GM21447 (cell line): Measurements from ENCODE around the gene DCC.

ENCODE experiments used
- ATAC-seq: cut with Tn5 transposase; IDR thresholded peaks from one replicate; pipeline ENCODE4 v1.9.1; 2021; ENCODE audit not compliant: unreplicated experiment

Gene DCC

DNA sequence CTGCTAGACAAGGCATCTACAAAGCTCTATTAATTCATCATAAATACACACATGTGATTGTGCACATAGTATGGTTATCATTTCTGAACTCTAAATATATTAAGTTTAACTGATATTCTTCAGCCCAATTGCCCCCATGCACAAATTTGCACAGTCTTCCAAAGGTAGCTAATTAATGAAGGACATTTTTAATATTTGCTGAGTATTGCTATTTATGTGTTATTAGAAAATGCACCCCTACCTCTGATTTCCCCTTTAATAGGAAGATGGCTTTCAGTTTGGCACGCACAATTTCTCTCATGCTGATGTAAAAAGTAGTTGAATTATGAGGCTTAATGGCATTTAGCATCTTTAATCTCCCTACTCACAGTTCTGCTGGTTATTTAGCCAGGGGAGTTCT lies 242.1 kb downstream of the DCC start:
- ATAC-seq = no peak

DNA sequence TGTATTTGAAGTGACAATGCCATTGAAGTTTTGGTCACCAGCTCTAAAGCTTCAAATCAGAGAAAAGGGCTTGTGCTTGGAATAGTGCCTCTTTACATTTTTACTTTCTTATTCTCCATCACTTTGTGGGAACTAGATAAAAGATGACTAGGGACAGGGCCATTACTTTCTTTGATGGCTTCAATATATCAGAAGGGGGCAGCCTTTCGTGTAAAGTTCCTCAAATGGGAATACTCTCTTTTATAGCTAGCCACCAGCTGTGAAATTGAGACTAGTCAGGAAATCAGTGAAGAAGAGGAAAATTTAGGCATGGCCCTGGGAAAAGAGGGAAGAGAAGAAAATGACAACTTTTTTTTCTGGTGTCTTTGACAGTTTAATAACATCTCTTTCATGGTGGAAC lies 242.5 kb downstream of the DCC start:
- no peak for ATAC-seq

DNA sequence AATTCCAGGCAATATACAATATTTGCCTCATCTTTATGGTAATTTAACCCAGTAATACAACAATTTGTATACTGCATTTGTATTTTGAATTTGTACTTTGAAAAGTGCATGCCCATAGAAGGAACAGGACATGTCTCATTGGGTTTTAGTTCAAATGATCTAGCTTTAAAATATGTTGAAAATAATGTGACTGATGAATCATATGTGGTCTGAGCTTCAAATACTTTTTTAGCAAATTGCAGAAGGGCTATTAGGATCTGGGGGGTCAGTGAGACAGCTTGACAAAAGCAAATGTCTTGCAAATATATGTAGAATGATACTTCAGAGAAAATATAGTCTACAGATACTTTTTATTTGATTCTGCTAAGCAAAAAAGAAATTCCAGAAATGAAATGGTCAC lies 248.9 kb downstream of the DCC start:
- ATAC-seq = no peak

DNA sequence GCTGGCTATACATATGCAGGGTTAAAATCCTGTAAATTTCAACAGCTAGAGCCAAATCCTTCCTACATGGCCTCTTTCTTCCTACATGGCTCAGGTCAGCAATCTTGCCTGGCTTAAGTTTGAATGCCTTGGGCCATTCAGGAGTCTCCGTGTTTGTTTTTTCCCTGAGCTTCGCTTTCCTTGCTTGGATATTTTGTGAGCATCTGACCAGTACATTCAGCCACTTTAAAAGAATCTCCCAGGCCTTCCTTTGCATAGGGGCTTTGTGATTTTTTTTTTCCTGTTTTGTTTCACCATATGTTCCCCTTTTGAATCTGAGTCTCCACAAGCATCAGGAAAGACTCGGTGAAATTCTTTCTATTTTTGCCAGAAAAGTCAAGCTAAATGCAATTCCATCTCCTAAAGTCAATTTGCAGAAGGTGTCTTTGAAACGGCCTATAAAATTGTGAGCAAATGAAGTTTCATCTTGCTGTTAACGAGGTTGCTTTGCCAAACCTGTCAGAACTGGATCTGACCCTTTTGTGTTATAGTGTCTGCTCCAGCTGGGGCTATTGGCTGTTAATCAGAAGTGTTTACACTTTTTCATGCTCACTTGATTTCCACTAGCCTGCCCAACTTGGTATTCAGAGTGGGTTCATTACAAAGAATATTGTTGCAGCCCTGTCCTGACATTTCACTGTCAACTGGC lies 256.9 kb downstream of the DCC start:
- ATAC-seq = no peak

DNA sequence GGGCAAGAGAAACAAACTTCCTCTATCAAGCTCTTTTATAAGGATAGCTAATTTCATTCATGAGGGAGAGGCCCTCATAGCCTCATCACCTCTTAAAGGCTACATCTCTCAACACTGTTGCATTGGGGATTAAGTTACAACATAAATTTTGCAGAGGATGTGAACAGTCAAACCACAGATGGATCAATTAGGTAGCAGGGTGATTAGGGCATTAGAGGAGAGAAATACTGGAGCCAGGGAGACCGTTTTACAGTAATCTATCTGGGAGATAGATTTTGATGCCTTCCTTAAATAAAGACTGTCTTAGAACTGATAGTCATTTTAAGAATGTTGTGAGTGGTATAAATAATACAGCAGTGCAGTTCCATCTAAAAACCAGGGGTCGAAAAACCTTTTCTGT lies 258.9 kb downstream of the DCC start:
- no peak for ATAC-seq

DNA sequence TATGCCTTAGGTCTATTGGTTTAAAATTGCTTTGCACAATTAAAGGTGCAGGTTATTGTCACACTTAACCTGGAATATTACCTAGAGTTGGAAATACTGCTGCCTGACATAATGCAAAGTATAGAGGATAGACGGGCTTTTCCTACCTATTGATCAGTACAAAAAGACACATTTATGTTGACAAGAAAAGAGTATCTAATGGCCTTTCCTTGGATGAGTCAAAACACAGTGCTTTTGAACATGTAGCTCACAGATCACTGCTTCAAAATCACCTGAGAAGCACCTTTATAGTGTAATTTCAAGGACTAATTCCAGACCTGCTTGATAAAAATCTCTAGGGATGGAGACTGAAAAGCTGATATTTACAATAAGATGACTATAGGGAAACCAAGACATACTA lies 262.8 kb downstream of the DCC start:
- no peak for ATAC-seq

DNA sequence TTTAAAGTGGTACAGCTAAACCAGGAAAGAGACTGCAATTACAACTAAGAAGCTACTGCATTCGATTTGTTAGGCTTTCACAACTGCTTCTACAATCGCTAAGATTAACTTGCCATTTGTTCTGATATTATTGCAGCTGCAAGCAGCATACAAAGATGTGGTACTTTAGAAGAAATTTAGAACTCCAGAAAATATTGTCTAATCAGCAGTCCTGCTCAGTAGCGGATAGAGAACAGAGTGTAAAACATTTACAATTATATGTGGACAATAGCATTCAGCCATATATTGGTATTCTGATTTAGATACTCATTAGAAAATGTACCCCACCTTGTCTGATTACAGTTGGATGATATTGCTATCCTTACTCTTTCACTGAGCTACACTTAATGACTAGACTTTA lies 265.3 kb downstream of the DCC start:
- ATAC-seq = no peak

DNA sequence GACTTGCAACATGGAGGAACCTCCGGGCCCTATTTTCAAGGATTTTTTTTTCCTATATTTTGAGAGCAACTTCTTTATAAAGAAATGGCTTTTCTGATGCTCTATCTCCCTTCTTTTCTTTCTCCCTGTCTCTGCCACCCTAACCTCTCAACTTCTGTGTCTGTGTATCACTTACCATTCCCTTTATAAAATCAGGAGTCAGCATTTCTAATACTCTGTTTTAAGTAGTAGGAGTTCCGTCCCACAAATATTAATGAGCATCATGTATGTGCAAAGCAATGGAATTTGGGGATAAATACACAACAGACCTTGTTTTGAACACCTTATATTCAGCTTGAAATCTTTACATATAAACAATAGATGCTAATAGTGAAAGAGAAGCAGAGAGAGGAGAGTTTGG lies 268.0 kb downstream of the DCC start:
- no peak for ATAC-seq

DNA sequence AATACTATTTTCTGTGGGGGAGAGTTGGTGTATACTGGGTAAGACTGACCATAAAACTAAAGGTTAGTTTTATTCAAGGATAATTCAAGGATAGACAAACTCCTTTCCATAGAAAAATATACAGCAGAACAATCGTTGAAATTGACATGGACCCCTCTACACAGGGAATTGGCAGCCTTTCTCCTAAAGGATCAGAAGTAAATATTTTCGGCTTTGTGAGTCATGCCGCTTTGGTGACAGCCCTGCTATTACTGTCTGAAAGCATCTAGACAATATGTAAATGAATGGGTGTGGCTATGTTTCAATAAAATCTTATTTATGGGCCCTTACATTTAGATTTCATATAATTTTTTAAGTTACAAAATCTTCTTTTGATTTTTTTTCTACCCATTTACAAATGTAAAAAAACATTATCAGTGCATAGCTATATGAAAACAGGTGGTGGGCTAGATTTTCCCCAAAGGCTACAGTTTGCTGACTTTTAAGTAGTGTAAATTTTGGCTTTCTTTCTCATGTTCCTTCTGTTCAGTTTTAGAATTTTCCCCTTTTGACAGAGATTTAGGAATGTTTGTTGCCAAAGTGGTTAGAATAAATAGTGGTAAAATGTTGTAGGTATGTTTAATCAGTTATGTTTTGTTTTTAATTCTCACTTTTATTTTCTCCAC lies 270.6 kb downstream of the DCC start:
- no peak for ATAC-seq

DNA sequence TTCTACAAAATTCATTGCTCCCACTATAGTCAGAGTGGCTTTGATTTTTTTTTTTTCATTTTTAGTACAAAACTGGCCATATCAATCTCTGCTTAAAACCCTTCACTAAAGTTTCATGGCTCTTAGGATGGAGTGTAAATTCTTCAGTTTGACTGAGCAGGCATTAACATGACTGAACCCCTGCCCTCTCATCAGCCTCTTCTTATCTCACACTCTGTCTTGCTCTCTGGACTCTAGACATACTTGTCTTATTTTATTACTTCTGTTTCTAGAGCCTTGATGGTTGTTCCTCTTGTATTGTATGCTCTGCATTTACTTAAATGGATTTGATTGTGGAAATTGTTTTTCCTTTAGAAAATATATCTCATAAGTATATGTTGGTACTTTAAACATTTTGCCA lies 272.4 kb downstream of the DCC start:
- ATAC-seq = no peak

DNA sequence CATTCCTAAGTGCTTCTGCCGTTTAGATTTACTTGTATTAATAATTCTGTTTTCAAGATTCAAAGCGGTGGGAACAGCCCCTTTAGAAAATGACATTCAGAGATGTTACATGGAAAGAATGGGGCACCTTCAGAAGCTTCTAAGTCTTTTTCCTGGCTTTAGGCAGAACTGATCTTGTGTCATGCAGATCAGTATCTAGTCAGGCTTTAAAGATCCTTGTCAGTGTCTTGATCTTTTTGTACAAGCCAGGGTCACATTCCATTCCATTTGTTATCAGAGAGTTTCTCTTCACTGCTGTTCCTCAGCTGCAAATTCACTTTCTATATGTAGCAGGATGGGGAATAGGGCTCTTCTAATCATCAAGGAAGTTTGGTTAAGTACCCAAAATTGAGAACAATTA lies 275.3 kb downstream of the DCC start:
- ATAC-seq = no peak

DNA sequence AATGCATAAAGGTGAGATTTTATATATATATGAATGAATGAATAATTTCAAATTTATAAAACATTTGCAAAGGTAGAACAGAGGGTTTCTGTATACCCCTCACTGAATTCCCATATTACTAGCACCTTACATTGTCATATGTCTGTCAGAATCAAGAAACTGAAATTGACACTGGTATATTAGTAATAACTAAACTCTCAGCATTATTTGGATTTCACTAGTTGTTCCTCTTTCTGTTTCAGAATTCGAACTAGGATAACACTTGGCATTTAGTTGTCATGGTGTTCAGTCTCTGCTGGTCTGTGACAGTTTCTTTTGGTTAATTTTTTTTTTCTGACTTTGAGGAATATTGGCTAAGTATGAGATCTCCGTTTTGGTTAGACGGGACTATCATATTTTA lies 275.9 kb downstream of the DCC start:
- ATAC-seq = no peak

DNA sequence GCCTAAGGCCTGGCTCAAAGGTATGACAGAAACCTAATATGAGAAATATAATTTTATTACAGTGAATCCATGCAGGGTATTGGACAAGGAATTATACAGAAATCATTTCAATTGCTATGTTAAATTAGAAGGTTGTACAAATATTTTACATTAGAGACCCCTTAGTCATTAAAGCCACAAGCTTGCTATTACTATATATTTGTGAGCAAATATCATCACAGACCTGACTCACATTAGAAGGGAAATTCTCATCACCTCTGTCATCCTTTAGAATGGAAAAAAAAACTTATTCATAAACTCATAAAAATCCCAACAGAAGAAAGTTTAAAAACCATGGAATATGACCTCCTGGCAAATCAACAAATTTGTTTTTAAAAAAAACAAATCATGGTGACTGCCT lies 277.9 kb downstream of the DCC start:
- ATAC-seq = no peak

DNA sequence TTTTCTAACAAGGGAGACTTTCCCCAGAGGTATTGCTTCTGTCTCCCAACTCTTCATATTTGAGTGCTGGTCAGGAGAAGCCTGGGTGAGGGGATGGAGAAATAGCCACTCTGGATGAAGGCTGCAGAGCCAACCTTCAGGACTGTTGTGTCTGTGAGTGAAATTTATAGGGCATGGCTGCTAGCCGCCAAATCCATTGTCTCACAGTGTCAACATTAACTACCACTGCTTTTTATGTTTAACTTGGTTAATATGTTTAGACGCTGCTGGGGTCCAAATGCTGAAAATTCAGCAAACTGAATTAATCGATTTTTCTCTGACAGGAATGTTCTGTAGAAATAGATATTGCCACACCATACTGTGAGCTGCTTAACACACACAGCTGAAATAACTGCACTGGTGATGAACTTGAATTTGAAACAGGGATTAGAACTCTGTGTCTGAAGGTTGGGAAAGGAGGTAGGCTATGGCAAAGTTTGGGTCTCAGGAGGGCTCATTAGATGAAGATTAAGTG lies 281.0 kb downstream of the DCC start:
- no peak for ATAC-seq

DNA sequence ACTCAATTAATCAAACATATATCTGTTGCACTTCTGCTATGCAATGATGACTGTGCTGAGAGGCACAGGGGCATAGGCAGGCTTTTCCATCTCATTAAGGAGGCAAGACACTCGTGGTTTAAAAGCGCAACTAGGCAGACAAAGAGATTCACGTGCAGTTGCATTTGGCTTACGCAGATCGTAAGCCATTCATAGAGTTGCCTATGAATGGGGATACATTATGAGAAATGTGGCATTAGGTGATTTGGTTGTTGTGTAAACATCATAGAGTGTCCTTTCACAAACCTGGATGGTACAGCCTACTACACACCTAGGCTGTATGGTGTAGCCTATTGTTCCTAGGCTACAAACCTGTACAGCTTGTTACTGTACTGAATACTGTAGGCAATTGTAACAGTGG lies 284.7 kb downstream of the DCC start:
- ATAC-seq = no peak

DNA sequence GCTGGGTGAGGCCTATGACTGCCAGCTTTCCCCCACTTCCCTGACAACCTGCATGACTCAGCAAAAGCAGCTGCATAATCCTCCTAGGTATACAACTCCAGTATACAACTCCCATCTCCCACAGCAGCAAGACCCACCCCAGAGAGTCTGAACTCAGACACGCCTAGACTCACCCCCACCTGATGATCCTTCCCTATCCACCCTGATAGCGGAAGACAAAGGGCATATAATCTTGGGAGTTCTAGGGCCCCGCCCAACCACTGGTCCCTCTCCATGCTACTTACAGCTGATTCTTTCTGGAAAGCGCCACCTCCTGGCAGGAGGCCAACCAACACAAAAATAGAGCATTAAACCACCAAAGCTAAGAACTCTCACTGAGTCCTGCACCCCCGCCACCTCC lies 296.5 kb downstream of the DCC start:
- ATAC-seq = no peak

DNA sequence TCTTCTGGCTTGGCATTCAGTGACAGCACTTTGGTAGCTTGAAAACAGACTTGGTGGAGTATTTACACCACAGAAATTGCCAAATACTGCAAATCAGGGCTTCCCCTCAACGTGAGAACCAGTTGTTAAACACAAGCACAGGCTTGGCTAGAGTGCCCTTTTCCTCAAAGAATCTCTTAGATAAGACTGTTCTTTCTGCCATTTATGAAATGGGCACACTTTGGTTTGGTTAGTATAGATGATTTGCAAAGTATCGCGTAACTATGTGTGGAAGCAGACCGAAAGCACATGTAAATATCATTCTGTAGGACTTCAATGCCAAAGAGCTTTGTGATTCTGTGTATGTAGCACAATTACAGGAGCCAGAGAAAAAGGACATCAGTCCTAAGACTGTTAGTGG lies 308.2 kb downstream of the DCC start:
- ATAC-seq = no peak

DNA sequence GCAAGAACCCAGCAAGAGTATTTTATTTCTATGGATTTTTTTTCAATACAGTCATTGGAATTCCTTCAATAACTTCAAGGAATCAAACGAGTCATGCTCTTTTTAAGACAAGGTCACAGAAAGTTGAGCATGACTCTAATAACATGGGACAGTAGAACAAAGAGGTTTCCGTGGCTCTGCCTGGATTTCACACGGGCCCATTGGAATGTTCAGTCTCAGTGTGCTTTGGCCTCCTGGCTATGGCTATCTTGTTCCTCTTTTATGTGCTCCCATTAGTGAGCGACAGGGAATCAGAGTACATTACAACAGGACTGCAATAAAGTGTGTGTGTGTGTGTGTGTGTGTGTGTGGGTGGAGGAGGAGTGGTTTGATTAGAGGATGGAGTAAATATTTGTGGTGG lies 312.4 kb downstream of the DCC start:
- no peak for ATAC-seq

DNA sequence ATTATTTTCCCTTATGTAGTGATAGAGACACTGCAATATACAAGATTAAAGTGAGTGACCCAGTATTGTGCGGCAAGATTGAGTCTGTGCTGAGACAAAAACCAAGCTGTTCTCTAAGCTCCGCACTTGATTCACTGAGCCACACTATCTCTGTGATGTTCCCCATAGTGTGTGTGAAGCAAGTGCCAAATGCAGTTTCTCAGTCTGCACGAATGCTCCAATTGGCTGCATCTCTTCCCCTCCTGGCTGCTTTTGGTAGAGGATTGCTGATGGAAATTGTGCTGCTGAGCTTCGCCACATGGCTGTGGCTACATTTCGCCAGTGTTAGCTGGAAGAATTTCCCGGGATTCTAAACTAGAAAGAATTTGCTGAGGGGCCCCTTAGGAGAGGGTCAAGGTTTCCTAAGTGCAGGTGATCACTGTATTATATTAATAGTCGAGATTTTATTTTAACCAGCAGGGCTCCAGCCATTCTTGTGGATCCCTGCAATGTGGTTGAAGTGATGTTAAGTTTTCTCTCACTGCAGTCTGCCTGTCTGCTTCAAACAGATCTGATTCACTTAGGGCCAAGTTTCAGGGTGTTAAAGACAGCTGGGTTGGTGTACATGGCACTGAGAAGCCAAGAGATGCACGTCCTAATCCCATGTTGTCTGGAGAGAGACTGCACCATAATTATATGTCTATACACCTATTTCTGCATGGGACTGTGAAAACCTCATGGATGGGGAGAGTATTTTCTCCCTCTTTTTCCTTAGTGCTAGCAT lies 317.2 kb downstream of the DCC start:
- no peak for ATAC-seq

DNA sequence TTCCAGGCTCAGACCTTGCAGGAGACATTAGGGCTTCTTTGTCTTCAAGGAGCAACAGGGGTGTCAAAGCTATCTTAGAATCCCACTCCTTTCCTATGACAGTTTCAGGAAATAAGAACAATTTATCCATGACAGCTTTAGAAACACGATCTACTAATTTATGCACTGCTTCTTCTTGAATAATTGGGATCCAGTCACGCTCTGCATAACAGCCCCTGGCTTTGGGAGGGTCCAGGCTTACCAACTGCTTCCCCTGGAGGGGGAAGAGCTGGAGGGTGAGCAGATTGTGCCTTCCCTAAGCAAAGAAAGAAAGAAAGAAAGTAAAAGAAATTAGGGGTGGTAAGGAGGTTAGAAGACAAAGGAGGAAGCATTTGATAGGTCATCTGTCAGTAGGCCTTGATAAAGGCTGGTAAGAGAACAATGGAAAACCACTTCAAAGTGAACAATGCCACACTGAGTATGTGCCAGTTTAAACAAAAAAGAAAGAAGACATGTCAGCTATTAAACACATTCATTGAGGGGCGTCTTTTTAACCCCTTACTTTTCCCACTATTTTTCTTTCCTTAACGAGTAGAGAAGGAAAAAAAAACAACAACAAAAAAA lies 327.6 kb downstream of the DCC start:
- no peak for ATAC-seq

DNA sequence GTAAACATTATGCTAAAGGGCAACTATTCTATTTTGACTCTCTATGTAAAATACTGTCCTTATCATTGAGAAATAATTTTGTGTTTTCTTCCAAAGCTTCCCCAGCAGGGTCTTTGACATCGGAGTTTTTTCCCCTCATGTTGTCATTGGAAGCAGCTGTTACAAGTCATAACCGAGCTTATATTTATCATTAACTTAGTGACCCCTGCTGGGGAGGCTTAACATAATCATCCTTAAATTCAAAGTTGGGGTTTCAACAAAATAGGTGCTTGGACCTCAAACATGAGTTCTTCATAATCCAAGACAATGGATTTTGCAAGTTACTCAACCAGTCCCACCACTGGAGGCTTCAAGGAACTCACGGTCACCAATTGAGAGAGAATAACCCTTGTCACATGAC lies 330.9 kb downstream of the DCC start:
- no peak for ATAC-seq

DNA sequence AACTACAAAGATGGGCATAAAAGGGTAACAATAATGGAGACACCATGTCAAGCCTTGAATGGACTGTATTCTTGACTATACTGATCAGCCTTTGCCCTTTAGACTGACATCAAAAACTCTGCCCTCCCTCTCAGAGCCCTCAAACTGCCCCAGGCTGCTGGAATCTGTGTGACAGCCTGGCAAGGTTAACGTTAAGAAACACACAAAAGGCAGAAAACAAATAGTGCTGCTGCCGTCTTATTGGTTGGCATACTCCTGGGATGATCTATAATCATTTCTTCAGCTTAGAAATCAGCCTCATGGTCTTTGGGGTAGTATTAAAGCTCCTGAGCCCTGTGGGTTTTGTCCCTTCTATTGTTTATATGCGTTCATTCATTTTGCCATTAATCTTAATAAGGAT lies 338.0 kb downstream of the DCC start:
- ATAC-seq = no peak
